Measurements from ENCODE around the gene USP2.
A peak's percentile ranks its signal among the peaks of the same experiment; 100 is the strongest.

Gene USP2

DNA sequence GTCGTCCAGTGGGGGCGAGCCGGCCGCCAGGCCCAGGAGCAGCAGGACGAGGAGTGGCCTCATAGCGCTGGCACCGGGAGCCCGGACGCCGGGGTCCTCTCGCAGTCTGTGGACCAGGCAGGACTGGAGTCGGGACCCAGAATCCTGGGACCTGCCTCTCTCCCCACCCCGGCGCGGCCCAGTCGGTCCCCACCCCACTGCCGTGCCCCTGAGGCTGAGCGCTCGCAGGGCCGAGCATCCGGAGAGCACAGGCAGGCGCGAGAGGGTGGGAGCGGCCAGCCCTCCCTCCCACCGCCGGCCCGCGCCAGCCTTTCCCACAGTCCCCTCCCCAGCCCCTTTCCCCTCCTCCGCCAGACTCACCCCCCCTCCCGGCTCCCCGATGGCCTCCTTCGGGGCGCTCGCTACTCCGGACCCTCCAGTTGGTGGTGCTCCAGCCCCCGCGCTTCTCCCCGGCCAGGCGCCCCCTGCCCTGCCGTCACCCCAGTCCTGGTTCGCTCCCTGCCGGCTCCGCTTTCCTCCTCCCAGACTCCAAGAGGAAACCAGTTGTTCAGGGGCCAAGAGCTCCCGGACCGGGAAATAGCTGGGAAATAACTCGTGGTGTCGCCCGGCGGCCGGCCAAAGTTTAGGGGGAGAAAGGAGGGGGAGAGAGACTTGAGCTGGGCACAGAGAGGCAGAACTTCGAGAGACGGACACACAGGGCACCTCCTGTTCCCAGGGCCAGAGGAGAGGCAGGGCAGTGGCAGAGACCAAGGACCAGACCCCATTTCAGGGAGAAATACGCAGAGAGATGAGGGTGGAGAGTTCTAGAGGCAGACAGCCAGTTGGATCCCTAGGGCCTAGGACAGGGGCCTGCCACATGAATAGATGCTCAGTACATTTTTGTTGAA is 40.9 kb downstream of the USP2 start, which contains the start of gene C1QTNF5:
Gene C1QTNF5, minus strand, starts transcription at position 549 of the 887 bp plus-strand sequence. Its CDS starts 486 bp downstream, at position 63.
- DNase-seq, result no peak

DNA sequence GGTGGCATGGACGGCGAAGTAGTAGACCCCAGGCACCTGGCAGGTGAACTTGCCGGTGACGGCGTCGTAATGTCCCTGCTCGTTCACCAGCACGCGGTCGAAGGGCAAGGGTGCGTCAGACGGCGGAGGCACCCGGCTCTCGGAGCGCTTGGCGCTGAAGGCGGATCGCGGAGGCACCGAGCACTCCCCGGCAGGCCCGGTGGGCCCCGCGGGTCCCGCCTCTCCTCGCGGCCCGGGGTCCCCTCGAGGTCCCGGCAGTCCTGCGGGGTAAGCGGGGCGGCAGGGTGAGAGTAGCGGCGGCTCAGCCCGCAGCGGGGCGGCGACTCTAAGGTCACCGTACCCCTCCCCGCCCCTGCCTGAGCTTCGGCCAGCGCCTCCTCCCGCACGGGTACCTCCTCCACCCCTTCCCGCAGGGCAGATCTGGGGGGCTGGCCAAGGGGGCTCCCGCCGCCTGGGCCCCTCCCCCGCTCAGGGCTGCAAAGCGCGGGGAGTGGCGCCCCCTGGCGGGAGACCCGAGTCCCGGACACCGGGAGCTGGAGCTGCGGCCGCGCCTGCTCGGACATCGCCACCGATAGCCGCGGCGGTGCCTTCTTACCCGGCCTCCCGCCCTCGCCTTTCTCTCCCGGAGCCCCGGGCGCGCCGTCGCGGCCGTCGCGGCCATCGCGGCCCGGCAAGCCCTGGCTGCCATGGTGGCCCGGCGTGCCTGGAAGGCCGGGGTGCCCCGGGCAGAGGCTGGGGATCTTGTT is 41.7 kb downstream of the USP2 start:
- peak; percentile 69 for DNase-seq

DNA sequence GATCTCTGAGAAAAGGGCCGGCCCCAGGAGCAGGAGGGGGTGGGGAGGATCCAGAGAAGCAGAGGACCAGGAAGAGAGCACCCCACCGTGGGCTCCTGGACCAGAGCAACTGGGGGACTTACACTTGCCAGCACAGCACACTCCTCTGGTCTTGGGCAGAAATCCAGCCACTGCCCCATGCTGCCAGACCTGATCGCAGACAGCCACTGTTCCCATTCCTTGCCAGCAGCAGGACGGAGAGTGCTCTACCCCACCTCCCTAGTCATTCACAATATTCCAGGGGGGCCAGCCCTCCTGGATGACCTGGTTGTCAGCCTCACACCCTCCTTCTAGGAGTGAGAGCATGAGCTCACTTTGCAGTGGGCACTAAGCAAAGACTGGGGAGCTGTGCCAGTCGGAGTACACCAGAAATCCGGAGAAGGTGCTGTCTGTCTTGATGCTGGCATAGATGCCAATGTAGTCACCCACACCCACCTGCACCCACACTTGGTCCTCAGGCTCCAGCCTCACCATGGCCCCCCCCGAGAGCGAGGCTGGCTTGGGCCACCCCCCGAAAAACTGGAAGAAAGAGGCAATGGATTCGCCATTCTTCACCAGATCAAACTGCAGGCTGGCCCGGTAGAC is 42.4 kb downstream of the USP2 start:
- no peak for DNase-seq

DNA sequence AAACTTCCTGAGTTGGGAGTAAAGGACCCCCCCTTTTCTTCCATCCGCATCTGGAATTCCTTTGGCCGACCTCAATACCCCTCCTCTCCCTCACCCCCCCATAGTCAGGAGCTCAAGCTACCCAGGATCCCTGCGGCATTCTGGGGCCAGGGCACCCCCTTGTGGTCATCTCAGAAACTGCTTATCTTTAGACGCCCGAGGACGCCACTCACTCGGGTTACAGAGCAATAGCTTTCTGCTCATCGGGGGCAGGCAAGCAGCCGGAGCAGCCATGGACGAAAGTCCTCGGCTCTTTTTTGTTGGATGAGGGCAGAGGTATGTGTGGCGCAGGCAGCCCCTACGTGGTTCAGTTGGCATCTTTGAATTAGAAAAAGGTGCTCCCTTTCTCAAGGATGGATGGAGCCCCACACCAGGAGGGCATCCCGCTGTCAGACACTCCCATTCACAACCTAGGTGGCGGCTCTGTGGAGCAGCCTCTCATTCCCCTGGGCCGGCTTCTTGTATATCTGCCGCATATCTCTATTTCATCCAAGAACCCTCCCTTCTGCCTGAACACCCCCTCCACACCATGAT is 43.1 kb downstream of the USP2 start:
- DNase-seq, result peak; percentile 94

DNA sequence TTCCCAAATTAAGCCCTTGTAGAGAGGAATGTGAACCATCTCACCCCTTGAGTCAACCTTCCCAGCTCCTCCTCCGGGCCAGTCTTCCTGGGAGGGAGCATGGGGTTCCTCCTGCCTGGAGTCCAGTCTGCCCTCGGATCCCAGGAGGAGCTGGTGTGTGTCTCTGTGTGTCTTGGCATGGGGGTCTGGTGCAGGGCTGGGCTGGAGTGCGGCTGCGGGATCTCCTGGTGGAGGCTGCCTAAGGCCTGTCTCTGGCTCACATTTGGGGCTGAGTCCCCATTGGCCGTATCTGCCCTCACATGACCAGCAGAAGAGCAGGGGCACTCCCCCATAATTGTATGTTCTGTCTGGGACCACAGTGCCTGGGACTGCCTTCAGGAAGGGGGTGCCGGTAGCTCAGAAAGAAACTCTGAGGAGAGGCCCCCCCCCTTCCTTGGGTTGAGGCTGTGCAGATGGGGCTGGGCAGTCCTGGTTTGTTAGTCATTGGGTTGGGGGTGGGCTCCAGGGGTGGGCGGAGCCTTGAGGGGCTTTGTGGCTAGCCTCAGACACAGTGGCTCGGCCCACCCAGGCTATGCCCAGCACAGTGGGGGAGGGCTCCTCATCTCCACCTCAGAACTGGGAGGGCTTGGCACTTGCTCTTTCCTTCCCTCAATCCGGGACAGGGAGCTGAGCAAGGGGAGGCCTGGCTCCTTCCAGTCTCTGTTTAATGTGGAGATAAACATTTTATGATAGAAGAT is 43.7 kb downstream of the USP2 start:
- peak; percentile 68 for DNase-seq

DNA sequence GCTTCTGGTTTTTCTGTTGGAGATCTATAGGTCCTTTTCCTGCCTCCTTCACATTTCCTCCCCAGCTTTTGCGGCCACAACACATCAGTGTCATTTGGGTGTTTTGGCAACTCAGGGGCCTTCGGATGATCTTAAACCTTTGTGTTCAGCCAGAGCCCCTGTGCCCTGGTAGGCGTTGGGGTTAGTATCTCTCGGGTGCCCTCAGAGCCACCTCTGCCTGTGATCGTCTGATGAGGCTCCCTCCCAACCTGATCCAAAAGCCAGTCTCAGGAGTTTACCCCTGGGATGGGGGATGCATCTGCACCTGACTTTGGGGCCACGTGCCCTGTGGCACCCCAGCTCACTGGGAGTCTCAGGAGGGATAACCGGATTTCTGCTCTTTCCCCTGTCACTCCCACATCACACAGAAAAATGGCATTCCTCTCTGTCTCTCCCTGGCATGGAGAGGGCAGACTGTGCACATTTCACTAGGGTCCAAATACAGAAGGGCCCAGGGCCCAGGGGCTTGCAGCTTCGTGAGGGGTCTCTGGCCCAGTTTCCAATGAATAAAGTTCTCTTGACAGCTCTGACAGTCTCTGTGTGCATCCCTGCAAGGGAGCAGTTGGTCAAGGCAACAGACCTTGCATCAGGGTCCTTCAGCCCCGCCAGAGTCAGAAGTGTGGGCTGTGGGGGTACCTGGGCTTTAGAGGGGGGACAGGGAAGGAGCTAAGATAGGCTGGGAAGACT is 44.6 kb downstream of the USP2 start:
- DNase-seq, result no peak

DNA sequence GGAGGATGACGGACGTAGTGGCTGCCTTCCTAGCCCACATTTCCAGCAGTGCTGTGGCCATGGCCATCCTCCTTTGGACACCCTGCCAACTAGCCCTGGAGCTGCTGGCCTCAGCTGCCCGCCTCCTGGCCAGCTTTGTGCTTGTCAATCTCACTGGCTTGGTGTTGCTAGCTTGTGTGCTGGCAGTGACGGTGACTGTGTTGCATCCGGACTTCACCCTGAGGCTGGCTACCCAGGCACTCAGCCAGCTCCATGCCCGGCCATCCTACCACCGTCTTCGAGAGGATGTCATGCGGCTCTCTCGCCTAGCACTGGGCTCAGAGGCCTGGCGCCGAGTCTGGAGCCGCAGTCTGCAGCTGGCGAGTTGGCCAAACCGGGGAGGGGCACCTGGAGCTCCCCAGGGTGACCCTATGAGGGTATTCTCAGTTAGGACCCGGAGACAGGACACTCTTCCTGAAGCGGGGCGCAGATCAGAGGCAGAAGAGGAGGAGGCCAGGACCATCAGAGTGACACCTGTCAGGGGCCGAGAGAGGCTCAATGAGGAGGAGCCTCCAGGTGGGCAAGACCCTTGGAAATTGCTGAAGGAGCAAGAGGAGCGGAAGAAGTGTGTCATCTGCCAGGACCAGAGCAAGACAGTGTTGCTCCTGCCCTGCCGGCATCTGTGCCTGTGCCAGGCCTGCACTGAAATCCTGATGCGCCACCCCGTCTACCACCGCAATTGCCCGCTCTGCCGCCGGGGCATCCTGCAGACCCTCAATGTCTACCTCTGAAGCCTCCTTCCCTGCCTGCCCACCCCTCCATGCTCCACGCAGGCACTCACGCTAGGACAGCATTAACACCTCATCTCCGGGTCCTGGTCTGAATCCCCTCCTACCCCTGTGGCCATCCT is 45.6 kb downstream of the USP2 start:
- no peak for DNase-seq

DNA sequence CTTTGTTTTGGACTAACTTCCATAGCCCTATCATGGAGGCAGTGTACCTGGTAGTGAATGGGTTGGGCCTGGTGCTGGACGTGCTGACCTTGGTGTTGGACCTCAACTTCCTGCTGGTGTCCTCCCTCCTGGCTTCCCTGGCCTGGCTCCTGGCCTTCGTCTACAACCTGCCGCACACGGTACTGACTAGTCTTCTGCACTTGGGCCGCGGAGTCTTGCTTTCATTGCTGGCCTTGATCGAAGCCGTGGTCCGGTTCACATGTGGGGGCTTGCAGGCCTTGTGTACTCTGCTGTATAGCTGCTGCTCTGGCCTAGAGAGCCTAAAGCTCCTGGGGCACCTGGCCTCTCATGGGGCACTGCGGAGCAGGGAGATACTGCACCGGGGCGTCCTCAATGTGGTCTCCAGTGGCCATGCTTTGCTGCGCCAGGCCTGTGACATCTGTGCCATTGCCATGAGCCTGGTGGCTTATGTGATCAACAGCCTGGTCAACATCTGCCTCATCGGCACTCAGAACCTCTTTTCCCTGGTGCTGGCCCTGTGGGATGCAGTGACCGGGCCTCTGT is 46.3 kb downstream of the USP2 start:
- DNase-seq, result no peak

DNA sequence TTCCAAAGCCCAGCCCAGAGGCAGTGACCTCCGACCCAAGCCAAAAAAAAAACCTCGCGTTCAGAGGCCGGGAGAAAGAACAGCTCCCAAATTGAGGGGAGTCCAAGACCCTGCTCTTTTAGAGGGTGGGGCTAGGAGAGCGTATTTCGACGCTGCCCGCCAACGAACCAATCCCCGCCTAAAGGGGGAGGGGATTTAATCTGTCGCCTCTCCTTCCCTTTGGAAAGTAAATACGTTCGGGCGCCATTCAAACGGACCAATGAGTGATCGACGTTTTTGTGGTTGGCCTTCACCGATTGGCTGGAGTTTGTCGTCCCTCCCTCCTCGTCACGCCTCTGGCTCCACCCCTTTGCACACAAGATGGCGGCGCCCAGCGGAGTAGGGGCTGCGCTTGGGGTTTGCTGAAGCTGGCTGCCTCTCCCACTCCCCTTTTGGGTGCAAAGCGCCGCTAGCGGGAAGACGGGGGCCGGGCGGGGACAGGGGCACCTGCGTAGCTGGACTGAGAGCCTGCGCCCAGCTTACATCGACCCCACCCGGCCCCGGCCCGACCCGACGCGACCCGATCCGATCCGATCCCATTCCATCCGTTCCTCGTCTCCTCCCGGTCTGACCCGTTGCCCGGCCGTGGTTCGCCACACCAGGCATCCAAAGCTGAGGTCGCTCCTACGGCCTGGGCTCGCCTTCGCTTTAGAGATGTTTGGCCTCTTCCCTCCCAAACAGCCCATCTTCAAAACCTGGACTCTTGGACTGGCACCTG is 47.1 kb downstream of the USP2 start, which contains the start of gene RNF26:
Gene RNF26, plus strand, starts transcription at position 354 of the 757 bp plus-strand sequence. CDS start 596 bp downstream, outside the sequence.
- peak; percentile 100 for DNase-seq

DNA sequence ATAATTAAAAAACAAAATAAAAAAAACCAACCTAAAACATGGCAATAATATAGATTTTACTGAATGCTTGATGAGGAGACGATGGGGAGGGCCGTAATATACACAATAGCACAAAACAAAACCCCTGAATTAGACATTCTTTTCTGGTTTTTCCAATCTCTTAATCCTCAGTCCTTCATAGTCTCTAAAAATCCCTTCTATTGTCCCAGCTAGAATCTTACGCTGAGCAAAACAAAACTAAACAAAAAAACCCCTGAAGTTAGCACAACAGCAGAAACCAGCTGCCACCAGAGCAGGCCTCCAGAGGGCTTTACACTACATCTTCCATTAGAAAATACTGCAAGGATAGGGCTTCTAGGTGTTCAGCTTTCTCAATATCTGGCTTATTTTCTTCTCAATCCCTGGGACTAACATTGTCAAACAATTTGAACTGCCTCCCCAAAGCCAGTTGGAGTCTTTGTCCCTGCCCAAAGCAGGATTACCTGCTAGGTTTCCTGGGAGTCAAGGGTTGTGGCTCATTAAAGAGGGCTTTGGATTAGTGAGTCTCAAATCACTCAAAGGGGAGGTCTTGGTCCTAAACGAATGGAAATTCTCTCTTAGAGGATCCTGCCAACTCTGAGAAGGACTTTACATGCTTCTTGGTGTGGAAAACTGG is 49.3 kb downstream of the USP2 start:
- DNase-seq, result no peak

DNA sequence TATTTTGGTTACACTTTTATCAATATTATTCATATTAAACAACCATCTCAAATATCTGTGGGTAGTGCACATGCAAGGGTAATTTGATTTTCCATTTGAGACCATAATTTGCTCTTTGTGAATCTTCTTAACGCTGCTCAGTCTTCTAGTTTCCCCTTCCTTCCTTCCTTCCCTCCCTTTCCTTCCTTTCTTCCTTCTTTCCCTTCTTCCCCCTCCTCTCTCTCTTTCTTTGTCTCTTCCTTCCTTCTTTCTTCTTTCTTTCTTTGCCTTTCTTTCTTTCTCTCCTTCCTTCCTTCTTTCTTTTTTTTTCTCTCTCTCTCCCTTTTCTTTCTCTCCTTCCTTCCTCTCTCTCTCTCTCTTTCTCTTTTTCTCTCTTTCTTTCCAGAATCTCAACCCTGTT is 51.3 kb downstream of the USP2 start:
- DNase-seq, result no peak

DNA sequence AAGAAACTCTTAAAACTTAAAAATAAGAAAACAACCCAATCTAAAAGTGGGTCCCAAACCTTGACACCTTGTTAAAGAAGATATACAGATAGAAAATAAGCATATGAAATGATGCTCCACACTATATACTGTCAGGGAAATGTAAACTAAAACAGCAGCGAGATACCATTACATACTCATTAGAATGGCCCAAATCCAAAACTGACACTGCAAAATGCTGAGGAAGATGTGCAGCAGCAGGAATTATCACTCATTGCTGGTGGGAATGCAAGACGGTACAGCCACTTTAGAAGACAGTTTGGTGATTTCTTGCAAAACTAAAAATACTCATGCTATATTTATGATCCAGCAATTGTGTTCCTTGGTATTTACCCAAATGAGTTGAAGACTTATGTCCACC is 52.2 kb downstream of the USP2 start:
- DNase-seq, result no peak

DNA sequence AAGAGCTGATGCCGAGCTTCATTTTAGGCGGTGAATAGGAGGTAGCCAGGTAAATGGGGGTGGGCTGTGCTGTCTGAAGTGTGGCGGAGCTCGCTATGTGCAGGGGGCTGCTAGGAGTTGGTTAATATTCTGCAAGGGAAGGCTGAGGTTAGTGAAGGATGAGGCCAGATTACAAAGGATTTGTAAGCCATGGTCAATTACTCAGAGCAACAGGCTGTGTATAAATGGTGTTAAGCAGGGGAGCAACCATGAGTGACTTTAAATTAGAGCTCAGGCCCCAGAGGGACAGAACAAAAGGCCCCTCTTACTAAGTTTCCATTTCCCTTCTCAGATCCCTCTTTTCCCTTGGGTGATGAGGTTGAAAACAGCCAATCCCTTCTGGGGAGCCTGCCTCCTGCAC is 57.3 kb downstream of the USP2 start:
- DNase-seq, result no peak

DNA sequence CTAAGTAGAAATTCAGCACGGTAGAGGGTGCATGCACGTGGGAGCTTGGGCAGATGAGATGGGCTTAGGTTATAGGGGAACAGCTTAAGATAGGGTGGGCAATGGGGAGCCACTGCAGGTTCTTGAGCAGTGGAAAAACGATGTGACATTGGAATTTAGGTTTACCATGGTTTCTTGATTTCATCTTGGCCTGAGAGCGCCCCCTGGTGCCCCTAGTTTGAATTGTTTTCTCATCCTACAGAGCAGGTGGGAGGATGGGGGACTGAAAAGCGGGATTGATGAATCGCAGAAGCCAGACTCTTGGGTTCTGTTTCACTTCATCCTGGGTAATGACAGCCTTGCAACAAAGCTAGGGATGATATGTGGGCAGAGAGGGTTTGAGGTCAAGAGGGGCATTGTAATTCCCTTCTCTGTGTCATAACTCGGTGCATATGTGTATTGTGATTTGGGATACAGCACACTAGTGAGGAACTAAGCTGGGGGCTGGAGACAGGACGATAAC is 57.9 kb downstream of the USP2 start:
- DNase-seq, result peak; percentile 85

DNA sequence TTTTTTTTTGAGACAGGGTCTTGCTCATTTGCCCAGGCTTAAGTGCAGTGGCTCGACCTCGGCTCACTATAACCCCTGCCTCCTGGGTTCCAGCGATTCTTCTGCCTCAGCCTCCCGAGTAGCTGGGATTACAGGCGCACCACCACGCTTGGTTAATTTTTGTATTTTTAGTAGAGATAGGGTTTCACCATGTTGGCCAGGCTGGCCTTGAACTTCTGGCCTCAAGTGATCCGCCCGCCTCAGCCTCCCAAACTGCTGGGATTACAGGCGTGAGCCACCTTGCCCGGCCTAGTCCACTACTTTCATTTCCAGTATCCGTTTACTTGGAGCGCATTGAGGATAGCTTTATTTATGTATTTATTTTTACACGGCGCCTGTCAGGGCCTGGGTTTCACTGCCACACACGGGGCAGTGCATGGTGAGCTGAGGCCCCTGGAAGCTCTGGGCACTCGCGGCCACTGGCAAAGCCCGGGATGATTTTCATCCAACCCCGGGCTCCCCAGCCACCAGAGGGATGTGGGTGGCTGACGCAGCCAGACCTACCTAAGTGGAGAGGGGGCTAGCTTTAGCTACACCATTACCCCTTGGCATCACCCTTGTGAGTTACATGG is 58.5 kb downstream of the USP2 start:
- DNase-seq, result no peak

DNA sequence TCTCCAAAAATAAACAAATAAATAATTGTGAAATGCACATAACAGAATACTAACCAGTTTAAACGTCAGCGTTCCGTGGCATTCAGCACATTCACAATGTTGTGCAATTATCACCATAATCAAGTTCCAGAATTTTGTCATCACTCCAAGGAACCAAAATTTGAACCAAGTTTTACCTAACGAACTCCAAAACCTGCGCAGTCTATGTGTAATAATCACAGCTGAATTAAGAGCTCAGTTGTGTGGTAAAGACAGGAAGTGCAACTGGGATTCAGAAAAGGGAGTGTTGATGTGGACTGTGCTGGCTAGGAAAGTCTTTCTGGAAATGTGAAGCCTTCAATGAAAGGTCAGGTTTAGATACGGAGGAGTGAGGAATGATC is 59.1 kb downstream of the USP2 start:
- no peak for DNase-seq

DNA sequence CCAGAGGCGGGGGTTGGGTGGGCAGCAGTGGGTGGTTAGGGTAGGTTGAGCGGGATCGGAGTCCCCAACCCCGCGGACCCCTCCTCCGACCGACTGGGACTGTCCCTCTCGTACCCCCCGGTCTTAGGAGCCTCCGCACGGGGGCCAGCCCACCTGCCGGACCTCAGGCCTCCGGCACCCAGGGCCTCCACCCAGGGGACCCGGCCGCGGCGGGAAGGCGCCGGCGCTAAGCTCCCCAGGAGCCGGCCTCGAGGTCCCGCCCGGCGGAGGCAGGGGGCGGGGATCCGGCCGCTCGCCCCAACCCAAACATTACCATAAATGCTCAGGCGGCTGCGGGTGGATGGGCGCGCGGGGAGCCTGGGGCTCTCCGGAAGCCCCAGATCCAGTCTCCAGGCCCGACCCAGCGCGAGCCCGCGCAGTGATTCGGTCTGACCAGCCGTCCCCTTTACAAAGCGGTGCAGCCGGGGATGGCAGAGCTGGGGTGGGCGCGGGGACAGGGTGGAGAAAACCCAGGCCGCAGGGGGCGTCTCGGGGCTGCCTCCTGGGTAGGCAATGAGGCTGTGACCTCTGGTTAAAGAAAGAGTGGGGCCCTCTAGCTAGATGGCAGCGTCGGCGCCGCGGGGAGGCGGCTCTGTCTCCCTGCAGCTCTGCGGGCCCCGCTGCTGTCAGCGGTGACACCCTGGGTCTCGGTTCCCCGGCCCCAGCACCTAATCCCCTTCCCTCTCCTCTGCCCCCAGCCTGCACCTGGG is 60.5 kb downstream of the USP2 start:
- DNase-seq, result peak; percentile 65

Measured in OCI-M1 (cell line).